Measurements from ENCODE around the gene GABBR2.
"Not testable (repeated sequence)": the region's sequence is repeated elsewhere in the genome, so short reads cannot be mapped to it uniquely, and the experiment has no call there.

GABBR2 gene

DNA sequence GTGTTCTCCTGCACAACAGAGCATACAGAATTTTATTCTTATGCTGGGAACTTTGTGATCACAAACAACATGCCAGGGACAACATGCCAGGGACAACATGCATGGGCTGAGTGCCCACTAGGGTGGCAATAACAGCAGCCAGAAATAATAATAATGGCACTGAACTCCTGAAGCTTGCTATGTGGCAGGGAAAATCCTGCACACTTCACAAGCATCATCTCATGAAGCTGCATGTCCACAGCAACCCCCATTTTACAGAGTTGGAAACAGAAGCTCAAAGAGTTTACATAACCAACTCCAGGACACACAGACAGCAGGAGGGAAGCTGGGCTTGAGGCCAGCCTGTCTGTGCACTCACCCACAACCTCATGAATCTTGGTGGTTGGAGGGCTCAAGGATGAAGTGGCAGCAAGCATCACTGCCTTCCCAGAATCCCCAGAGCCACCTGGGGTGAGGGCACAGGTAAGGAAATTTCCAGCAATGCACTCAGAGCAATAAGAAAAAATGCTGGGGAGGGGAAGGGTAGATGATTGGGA is 111.4 kb downstream of the GABBR2 start:
- in situ Hi-C loops (cut with HindIII; ENCODE audit: low sequenced_read_pairs), result no loop called here

- in situ Hi-C loops (cut with HindIII; ENCODE audit: low sequenced_read_pairs), result no loop called here
Observed at GRCh38 chr9:98596486-98596885, 112.2 kb downstream of the GABBR2 start.

DNA sequence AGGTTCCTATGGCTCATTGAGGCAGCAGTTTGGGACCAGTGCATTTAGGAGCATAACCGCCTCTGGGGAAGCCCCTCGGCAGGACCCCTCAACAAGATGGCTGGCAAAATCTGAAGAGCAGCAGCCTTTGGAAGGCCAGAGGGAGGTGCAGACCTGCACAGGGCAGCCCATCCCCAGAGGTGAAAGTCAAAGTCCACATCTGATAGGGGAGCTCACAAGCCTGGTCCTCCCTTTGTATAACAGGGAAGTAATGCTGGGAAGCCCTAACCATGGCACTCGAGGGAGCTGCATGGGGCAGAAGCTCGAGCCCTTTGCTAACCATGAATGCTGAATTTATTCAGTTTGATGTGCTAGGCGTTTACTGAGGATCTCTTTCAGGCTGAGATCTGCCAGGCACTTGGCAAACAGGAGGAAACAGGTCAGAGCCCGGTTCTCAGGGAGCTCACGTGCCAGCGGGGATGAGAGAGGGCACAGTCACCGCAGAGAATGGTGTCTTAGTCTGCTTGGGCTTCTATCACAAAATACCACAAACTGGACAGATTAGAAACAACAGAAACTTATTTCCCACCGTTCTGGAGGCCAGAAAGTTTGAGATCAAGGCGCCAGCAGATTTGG is 114.1 kb downstream of the GABBR2 start:
- in situ Hi-C loops (cut with HindIII; ENCODE audit: low sequenced_read_pairs), result no loop called here

DNA sequence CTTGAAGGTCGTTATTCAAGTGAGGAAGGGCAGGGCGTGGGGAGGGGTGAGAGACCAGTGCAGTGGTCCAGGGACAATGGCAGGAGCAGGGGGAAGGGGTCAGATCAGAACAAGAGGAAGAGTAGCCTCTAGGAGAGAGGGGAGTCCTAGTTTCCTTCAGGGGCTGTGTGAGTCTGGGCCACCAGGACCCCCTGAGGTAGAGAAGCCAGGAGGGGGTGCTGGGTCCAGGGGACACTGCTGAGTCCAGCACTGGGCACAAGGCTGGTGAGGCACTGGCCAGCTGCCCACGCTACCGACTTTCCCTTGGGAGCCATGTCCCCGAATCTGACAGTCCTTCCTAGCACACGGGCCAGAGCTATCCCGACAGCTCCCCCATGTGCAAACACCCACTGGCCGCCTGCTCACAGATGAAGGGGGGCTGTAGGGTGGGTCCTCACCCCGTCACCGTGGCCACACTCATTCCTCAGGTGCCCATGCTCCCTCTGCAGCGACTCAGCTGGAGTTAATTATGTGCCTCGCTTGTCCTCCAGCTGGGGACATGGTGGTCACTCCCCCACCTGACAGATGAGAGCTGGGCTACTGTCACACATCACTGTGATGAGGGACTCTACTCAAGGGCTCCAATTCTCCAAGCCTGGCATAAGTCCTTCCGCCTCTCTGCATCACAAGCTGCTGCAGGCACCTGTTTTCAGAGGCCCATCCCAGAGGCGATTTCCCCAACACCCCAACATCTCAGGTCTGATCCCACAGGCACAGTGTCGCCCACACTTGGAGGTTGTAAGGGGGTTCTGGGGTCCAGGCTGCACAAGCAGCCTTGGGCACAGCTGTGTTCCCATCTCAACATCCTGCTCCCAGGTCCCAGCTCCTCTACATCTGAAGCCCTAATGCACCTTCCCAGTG is 115.1 kb downstream of the GABBR2 start:
- in situ Hi-C loops (cut with HindIII; ENCODE audit: low sequenced_read_pairs), result no loop called here

DNA sequence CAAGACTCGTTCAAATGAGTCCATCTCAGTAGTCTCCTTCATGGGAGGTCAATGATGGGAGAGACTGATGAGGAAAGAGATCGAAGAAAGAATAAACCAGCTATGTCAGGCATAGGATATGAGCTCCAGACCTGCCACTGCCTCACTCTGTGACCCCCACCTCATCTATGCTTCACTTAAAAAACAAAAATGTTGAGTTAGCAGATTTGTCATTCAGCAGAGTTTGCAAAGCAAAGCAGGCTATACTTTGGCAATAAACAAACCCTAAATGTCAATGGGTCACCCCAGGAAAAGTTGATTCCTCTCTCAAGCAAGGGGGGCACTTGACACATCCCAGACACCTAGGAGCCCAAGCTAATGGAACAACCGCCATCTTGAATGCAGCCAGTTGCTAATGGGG is 117.0 kb downstream of the GABBR2 start:
- in situ Hi-C loops (cut with HindIII; ENCODE audit: low sequenced_read_pairs), result no loop called here

GRCh38 chr9:98590101-98590500 is 118.6 kb downstream of the GABBR2 start:
- in situ Hi-C loops (cut with HindIII; ENCODE audit: low sequenced_read_pairs), result no loop called here

- in situ Hi-C loops (cut with HindIII; ENCODE audit: low sequenced_read_pairs), result no loop called here
Observed at GRCh38 chr9:98589102-98589501, 119.6 kb downstream of the GABBR2 start.

DNA sequence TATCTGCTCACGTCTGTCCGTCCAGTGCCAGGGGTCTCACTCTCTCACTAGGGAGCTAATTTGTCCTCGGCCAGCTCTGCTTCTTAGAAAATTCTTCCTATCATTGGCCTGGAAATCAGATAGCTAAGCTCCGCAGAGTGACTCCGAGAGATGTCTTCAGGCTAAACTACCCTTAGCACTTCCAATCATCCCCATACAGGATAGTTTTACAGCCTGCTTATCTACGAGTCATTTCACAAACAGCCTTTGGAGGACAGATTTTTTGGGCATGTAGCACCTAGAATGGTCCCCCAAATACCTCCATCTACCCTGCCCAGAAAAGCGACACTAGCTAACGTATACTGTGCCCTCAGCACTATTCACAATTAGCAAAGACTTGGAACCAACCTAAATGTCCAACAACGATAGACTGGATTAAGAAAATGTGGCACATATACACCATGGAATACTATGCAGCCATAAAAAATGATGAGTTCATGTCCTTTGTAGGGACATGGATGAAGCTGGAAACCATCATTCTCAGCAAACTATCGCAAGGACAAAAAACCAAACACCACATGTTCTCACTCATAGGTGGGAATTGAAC is 123.8 kb downstream of the GABBR2 start:
- in situ Hi-C loops (cut with HindIII; ENCODE audit: low sequenced_read_pairs), result not testable (repeated sequence)

- in situ Hi-C loops (cut with HindIII; ENCODE audit: low sequenced_read_pairs), result no loop called here
Observed at GRCh38 chr9:98584059-98584458, 124.7 kb downstream of the GABBR2 start.

DNA sequence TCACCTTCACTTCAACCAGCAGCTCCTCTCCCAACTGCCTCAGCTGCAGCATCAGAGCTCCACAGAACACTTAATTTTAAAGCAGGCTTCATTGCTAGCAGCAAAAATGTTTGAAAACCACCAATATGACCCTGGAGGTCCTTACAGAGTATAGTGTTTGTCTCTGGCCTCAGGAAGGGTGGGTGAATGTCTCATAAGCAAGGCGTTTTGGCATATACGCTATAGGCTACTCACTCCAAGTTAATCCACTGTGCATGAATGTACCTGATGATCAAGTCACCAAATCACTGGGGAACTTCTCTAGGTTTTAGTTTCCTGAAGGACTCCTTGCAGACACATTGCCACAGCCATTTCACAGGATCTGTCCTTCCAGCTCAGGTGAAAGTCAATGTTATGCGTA is 125.3 kb downstream of the GABBR2 start:
- in situ Hi-C loops (cut with HindIII; ENCODE audit: low sequenced_read_pairs), result no loop called here

DNA sequence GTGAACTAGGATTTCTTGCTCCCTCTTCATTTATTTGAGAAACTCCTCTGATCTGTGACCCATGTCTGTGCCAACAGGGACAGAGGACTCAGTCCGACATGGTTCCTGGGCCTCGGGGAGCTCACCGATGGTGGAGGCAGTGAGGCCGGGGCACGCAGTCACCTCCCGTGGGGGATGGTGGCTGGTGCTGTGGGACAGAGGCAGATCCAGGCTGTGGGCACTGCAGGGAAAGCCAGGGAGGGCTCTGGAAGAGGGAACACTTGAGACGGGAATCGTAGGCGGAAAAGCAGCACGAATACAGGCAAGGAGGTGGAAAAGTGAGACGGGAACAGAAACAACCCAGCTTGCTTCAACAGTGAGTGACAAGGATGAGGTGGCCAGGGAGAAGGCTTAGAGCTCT is 127.8 kb downstream of the GABBR2 start:
- in situ Hi-C loops (cut with HindIII; ENCODE audit: low sequenced_read_pairs), result no loop called here

DNA sequence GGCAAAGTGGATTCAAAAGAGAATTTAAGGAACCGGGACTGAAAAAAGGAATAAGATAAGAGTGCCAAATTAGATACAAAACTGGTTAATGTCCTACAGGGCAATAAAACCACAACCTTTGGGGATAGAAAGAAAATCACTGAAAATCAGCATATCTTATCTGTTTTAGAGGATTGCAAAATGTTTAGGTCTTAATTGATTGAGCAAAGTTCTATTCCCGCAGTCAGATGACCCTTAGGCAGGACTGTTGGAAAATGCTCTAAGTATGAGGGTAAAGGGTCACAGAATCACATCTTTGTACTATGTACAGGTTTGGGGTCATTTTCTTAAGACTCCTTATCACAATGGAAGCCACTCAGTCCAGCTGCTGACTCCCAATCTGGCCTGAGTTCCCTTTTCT is 129.0 kb downstream of the GABBR2 start:
- in situ Hi-C loops (cut with HindIII; ENCODE audit: low sequenced_read_pairs), result no loop called here

DNA sequence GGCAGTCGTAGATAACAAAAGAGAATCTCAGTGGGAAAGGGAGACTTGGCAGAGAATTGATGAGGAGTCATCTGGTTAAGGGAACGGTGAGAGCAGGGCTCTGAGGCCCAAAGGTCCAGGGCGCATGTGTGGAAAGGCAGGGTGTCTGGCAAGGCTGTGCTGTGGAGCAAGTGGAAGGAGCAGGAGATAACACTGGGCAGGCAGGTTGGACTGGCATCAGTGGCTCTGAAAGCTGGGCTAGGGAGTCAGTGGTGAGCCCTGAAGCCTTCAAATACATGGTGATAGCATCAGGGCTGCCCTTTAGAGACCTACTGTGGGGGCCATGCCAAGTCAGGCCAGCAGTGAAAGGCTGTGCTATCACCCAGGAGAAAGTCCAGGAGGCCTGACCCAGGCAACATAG is 131.3 kb downstream of the GABBR2 start:
- in situ Hi-C loops (cut with HindIII; ENCODE audit: low sequenced_read_pairs), result no loop called here

DNA sequence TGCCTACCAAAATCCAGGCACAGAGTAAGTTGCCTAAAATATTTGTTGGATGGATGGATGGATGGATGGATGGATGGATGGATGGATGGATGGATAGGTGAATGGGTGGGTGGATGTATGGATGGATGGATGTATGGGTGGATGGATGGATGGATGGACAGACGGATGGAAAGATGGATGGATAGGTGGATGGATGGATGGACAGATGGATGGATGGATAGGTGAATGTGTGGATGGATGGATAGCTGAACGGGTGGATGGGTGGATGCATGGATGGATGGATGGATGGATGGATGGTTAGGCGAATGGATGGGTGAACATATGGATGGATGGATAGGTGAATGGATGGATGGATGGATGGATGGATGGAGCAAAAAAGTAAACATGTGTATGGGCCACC is 131.9 kb downstream of the GABBR2 start:
- in situ Hi-C loops (cut with HindIII; ENCODE audit: low sequenced_read_pairs), result no loop called here

- in situ Hi-C loops (cut with HindIII; ENCODE audit: low sequenced_read_pairs), result no loop called here
Observed at GRCh38 chr9:98576354-98576753, 132.4 kb downstream of the GABBR2 start.

DNA sequence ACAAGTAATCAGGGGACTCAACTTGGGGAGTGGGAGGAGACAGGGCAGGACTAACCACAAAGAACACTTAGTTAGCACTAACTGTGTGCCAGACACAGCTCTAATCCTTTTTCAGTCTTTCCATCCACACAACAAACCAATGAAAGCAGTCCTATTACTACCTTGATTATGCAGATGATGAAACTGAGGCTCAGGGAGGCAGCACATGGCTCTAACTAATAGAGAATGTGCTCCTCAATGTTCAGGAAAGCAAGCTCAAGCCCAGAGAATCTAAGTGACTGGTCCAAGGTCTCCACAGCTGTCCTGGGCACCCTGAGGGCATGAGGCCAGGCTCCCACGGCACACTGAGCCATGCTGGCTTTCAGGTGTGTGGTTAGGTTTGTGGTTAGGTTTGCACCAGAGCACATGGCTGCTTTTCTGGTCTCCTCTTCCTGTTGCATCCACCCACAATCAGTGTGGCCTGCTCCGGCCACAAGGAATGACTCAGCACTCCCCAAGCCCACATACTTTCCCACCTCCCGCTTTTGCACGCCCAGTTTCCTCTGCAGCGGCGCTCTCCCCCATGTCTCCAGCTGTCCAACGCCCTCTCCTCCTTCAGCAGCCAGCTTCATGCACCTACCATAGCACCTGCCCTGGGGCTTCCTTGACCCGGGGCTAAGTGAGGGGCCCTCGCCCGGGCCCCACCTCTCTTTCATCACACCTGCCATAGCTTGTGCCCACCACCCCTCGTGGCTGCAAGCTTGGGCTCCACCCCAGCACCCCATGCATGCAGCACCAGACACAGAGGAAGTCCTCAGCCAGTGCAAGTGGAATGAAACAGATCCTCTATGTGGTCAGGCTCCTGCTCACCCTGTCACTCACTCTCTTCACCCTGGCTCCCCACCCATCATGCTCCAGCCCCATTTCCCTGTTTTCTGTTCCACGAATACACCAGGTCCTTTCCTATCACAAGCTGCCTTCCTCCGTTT is 133.1 kb downstream of the GABBR2 start:
- in situ Hi-C loops (cut with HindIII; ENCODE audit: low sequenced_read_pairs), result no loop called here

GRCh38 chr9:98573749-98574278 is 134.9 kb downstream of the GABBR2 start:
- in situ Hi-C loops (cut with HindIII; ENCODE audit: low sequenced_read_pairs), result no loop called here

DNA sequence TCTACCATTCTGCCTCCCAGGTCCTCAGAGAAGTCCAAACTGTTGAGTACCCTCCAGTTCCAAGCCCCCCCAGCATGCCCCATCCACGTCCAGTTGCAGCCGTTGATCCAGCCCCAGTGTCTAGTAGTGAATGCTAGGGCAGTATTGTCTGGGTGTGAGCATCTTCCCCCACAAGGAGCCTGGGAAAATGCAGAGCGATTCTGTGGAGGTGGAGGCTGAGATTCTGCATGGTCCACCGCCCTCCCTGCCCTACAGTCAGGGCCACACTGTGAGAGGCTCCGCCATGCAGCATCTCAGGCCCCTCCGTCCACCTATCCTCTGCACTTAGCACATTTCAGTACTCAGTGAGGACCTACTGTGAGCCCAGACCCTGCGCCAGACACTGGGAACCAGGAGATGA is 135.9 kb downstream of the GABBR2 start:
- in situ Hi-C loops (cut with HindIII; ENCODE audit: low sequenced_read_pairs), result no loop called here

DNA sequence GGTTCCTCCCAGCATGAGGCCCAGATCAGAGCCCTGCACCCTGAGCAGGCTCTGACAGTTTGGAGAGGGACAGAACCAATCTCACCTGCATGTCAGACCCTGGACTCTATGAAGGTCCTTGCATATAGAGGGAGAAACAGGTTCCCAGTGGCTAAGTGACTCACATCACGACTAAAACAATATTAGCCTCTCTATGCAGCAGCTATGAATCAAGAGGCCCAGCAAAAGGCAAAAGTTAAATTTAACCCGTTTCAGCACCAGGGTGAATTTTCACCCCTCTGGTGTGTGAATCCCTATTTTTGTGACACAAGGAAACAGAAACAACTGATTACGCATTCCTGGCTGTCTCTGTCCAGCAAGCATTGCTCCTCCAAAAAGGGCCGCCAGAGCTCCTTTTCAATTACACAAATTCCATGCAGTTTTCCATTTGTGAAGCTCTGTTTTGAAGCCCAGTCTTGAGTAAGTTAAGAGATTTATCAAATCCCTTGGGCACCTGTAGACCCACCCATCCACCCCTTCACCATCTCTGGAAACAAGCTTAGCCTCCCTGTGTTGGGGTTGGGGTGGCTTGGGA is 136.6 kb downstream of the GABBR2 start:
- in situ Hi-C loops (cut with HindIII; ENCODE audit: low sequenced_read_pairs), result no loop called here

GRCh38 chr9:98571643-98572042 is 137.1 kb downstream of the GABBR2 start:
- in situ Hi-C loops (cut with HindIII; ENCODE audit: low sequenced_read_pairs), result no loop called here
